ENCODE data around the gene S100A11.

S100A11 gene

GRCh38 chr1:151984313-151984956 lies 52.4 kb downstream of the S100A11 start:
- DNase-seq (ENCODE audit: low read depth in 3 of 3), result peak in 2 of 3 experiments; percentile 23 to 28
